Prostate gland (tissue), 2 donors: ENCODE results near the gene NPIPB5. TPM values are rescaled to one million over a fixed set of nuclear protein-coding genes. Genes with fewer than 3 reads are reported as not detected.
"Not testable (repeated sequence)": the region's sequence is repeated elsewhere in the genome, so short reads cannot be mapped to it uniquely, and the experiment has no call there.

ENCODE experiments used
- DNase-seq: peaks from one replicate; pipeline ENCODE4 v3.0.0-alpha.2; 2019; ENCODE audit warnings: low spot score
- H3K27ac ChIP-seq, 2 donors: fragments of 200-600 bp; sonication (generic); 2 replicates each; pipeline ENCODE4 v1.5.1; 2017 to 2019
- H3K27me3 ChIP-seq: fragments of 200-600 bp; sonication (generic); replicated peaks from 2 replicates; pipeline ENCODE4 v1.5.1; 2019; ENCODE audit not compliant: insufficient read depth
- H3K36me3 ChIP-seq, 2 donors: fragments of 200-600 bp; sonication (generic); 1 replicate in 1 of 2; 2 replicates in 1 of 2; pipeline versions ENCODE4 v1.5.1 to v1.8.1; 2017 to 2019
- H3K4me1 ChIP-seq: fragments of 200-600 bp; sonication (generic); replicated peaks from 2 replicates; pipeline ENCODE4 v1.5.1; 2019
- H3K4me3 ChIP-seq, 2 donors: fragments of 200-600 bp; sonication (generic); 2 replicates each; pipeline ENCODE4 v1.5.1; 2017 to 2019
- H3K9me3 ChIP-seq: fragments of 200-600 bp; sonication (generic); 2 replicates; pipeline ENCODE4 v1.5.1; 2017
- WGBS: methylation state at CpG from one replicate; pipeline ENCODE4 v1.1.5; 2018; 5-methylcytosine and 5-hydroxymethylcytosine counted together
- intact Hi-C: fragments of 100-400 bp; cut with DNase I; formaldehyde crosslinking; loops from one replicate; pipeline ENCODE4 v1.14.2; 2022
- small RNA-seq, 2 donors: library from RNA; depleted of rRNA; stranded (forward); fragments of <200 nt; gene quantifications; one replicate each; pipeline ENCODE3, GENCODE V24; 2016
- total RNA-seq, 2 donors: library from RNA; depleted of rRNA; stranded (reverse); fragments of >200 nt; gene quantifications; one replicate each; pipeline ENCODE4 v1.1.0, GENCODE V29; 2016

Gene NPIPB5
- total RNA-seq = 100 to 1,000 TPM in 1 of 2 donors, 10 to 100 TPM in 1; 68.6 to 216 TPM

- DNase-seq, H3K27ac ChIP-seq, H3K27me3 ChIP-seq, H3K4me1 ChIP-seq, intact Hi-C loops, H3K9me3 ChIP-seq, H3K36me3 ChIP-seq, H3K4me3 ChIP-seq: not testable (repeated sequence)
- no CpG with 5 or more reads among the region's 4 CpGs for WGBS
These were observed at the start of gene NPIPB5 for GRCh38 chr16:22510591-22510990. Gene NPIPB5 (plus strand): TSS chr16:22510891. CDS start chr16:22513802, 2,911 bp downstream.

- H3K4me3 ChIP-seq, DNase-seq, intact Hi-C loops: not testable (repeated sequence)
These were observed 41.8 kb upstream of the NPIPB5 start for GRCh38 chr16:22468846-22469245.

GRCh38 chr16:22537996-22538395 is 27.3 kb downstream of the NPIPB5 start:
- DNase-seq, H3K27me3 ChIP-seq, H3K4me3 ChIP-seq, H3K36me3 ChIP-seq, H3K4me1 ChIP-seq, intact Hi-C loops, H3K9me3 ChIP-seq, H3K27ac ChIP-seq: not testable (repeated sequence)
- WGBS = 72% methylated on average over 4 of the region's 4 CpGs

More at GRCh38 chr16:22468846-22469245, 41.8 kb upstream of the NPIPB5 start:
- H3K27ac ChIP-seq, H3K27me3 ChIP-seq, H3K4me1 ChIP-seq, H3K36me3 ChIP-seq, H3K9me3 ChIP-seq: not testable (repeated sequence)
- WGBS = 75% methylated on average over 4 of the region's 6 CpGs

- intact Hi-C loops, H3K27me3 ChIP-seq, H3K4me3 ChIP-seq, H3K27ac ChIP-seq, H3K36me3 ChIP-seq, H3K9me3 ChIP-seq, DNase-seq, H3K4me1 ChIP-seq: not testable (repeated sequence)
- WGBS = 100% methylated on average over 1 of the region's 2 CpGs
These were observed 34.1 kb downstream of the NPIPB5 start for GRCh38 chr16:22544809-22545208.

GRCh38 chr16:22546630-22547029 is 35.9 kb downstream of the NPIPB5 start:
- 87% methylated on average over 2 of the region's 2 CpGs for WGBS
- H3K36me3 ChIP-seq, H3K27ac ChIP-seq, H3K9me3 ChIP-seq, DNase-seq, intact Hi-C loops, H3K4me3 ChIP-seq, H3K27me3 ChIP-seq, H3K4me1 ChIP-seq: not testable (repeated sequence)

GRCh38 chr16:22547170-22547765 is 36.6 kb downstream of the NPIPB5 start:
- intact Hi-C loops, H3K36me3 ChIP-seq, H3K27me3 ChIP-seq, H3K4me3 ChIP-seq, DNase-seq, H3K4me1 ChIP-seq, H3K27ac ChIP-seq, H3K9me3 ChIP-seq: not testable (repeated sequence)
- 98% methylated on average over 2 of the region's 2 CpGs for WGBS

- H3K4me1 ChIP-seq, H3K27me3 ChIP-seq, H3K27ac ChIP-seq, H3K9me3 ChIP-seq, H3K36me3 ChIP-seq, DNase-seq, H3K4me3 ChIP-seq, intact Hi-C loops: not testable (repeated sequence)
- 96% methylated on average over 6 of the region's 6 CpGs for WGBS
These were observed 39.2 kb downstream of the NPIPB5 start for GRCh38 chr16:22549853-22550252.

- H3K27me3 ChIP-seq, H3K9me3 ChIP-seq, H3K27ac ChIP-seq, H3K4me1 ChIP-seq, H3K4me3 ChIP-seq, DNase-seq, intact Hi-C loops, H3K36me3 ChIP-seq: not testable (repeated sequence)
- WGBS = 77% methylated on average over 9 of the region's 10 CpGs
These were observed 40.5 kb downstream of the NPIPB5 start for GRCh38 chr16:22551143-22551542.

GRCh38 chr16:22551651-22552050 is 41.0 kb downstream of the NPIPB5 start:
- H3K4me1 ChIP-seq, H3K27me3 ChIP-seq, H3K4me3 ChIP-seq, H3K9me3 ChIP-seq, H3K27ac ChIP-seq, DNase-seq, intact Hi-C loops, H3K36me3 ChIP-seq: not testable (repeated sequence)
- 88% methylated on average over 5 of the region's 5 CpGs for WGBS

- intact Hi-C loops, H3K27me3 ChIP-seq, H3K4me1 ChIP-seq, H3K9me3 ChIP-seq, H3K4me3 ChIP-seq, H3K27ac ChIP-seq, H3K36me3 ChIP-seq, DNase-seq: not testable (repeated sequence)
- WGBS = no CpG with 5 or more reads among the region's 7 CpGs
These were observed 46.1 kb downstream of the NPIPB5 start for GRCh38 chr16:22556759-22557158.

Small RNA genes lying within 50 kb of the gene (small RNA-seq; reads per million reads assigned to genes)
- 0 reads per million in 2 donors for gene AC106788.1

Other genes starting within 250 kb of the NPIPB5 start
- gene POLR3E, start 213.5 kb upstream of the NPIPB5 start, total RNA-seq = 10 to 100 TPM; 52.3 to 61.7 TPM
- gene CDR2, start 136.3 kb upstream of the NPIPB5 start, total RNA-seq = 10 to 100 TPM; 24.5 to 31.9 TPM